GM12892 (cell line): ENCODE data around the gene MYLK.

Experiments used
- POLR2A ChIP-seq: IDR thresholded peaks from 2 replicates; pipeline ENCODE4 v1.6.1; 2011; ENCODE audit warnings: low read depth, low read length, control low read depth
- POLR2AphosphoS5 ChIP-seq: IDR thresholded peaks from 2 replicates; pipeline ENCODE4 v1.6.1; 2011; ENCODE audit warnings: low read depth, low read length, control low read depth
- TAF1 ChIP-seq: IDR thresholded peaks from 2 replicates; pipeline ENCODE4 v1.6.1; 2011; ENCODE audit warnings: low read depth, mild to moderate bottlenecking, control low read depth, low read length, borderline replicate concordance

- TF ChIP-seq POLR2A (no peak), POLR2AphosphoS5 (no peak), TAF1 (no peak)
These were observed 167.7 kb downstream of the MYLK start for GRCh38 chr3:123716411-123716810.
